ENCODE measurements around the gene NFILZ.
"Not testable (repeated sequence)": the region's sequence is repeated elsewhere in the genome, so short reads cannot be mapped to it uniquely, and the experiment has no call there.

NFILZ gene

DNA sequence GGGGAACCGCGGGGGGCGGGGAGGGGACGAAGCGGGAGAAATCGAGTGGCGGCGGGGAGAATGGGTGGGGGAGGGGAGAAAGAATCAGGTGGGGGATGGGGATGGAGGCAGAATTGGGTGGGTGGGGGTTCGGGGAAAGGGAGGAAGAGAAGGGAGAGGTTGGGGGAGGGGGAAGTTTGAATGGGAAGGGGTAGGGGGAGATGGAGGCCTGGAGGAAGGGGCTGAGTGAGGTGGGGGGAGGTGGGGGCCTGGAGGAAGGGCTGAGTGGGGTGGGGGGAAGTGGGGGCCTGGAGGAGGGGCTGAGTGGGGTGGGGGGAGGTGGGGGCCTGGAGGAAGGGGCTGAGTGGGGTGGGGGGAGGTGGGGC, 19.5 kb upstream of the NFILZ start:
- in situ Hi-C loops (cut with MboI; ENCODE audit: low sequenced_read_pairs) = no loop called here

DNA sequence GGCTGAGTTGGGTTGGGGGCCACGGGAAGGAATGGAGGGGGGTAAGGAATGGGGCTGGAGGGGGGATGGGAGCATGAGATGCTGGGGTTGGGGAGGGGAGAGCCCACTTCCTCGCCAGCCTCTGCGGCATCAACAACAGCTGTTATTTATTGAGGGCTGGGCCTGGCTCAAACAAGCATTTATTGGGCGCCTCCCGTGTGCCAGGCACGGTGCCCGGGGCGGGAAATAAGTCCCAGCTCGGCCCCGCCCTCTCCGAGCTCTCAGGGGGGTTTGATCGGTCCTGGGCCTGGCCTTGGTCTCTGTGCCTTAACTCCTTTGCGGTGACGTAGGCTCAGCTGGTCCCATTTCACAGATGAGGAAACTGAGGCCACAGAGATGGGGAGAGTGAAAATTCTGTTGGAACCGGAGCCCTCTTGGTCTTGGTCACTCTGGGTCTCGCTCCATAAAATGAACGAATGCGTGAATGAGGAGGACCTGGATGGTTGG, 19.0 kb upstream of the NFILZ start:
- in situ Hi-C loops (cut with MboI; ENCODE audit: low sequenced_read_pairs) = no loop called here

DNA sequence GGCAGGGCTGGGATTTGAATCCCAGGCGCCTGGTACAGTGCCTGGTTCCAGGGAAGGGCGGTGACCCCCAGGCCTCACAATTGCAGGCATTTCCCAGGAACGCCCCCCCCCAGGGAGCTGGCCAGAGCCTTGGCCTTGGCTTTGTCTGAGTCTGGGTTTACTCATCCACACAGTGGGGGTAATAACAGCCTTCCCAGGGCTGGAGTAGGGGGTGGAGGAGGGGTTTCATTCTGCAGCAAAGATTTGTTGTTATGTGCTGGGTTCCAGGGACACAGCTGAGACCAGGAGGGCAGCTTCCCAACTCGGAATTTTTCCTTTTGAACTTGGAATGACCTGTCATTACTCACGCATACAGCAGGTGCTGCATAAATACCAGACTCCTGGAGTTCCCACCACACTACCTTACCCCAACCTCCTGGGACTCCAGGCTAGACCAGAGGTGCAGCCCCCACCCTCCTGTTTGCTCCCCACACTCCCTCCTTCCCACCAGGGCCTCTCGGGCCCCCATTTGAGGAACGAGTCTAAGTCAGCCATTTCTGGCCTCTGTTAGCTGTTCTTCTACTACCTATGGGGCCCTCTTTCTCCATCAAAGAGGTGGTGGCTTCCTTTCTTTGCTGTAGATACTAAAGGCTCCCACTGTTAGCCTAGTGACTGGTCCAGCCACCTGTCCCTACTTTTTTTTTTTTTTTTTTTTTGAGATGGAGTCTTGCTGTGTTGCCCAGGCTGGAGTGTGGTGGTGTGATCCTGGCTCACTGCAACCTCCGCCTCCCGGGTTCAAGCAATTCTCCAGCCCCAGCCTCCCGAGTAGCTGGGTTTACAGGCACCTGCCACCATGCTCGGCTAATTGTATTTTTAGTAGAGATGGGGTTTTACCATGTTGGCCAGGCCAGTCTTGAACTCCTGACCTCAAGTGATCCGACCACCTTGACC, 18.3 kb upstream of the NFILZ start:
- in situ Hi-C loops (cut with MboI; ENCODE audit: low sequenced_read_pairs) = no loop called here

DNA sequence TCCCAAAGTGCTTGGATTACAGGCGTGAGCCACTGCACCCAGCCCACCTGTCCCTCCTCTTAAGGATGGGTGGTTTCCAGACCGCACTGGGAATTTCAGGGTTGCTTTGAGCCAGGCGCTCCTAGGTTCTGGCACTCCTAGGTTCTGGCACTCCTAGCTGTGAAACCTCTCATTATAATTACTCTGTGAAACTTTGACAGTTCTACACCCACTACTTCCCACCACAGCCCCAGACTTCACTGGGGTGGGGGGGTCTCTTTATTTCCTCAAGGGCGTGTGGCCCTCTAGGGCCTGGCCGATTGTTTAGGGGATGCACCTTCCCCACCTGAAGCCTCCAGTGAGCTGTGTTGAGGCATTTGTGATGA, 17.6 kb upstream of the NFILZ start:
- in situ Hi-C loops (cut with MboI; ENCODE audit: low sequenced_read_pairs) = no loop called here

DNA sequence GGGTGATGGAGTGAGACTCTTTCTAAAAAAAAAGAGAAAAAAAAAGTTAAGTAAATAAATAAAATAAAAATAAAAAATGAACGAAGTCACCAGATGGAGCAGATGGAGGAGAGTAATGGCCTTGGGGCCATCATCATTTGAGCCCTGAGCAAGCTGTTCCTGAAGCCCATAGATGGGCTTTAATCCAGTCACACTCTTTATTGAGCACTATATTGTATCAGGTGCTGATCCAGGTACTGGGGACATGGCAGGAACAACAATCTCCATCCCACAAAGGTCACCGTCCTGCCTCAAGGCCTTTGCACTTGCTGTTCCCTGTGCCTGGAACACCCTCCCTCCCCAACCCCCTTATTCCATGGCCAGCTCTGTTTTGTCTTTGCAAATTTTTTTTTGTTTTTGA, 16.0 kb upstream of the NFILZ start:
- in situ Hi-C loops (cut with MboI; ENCODE audit: low sequenced_read_pairs) = no loop called here

DNA sequence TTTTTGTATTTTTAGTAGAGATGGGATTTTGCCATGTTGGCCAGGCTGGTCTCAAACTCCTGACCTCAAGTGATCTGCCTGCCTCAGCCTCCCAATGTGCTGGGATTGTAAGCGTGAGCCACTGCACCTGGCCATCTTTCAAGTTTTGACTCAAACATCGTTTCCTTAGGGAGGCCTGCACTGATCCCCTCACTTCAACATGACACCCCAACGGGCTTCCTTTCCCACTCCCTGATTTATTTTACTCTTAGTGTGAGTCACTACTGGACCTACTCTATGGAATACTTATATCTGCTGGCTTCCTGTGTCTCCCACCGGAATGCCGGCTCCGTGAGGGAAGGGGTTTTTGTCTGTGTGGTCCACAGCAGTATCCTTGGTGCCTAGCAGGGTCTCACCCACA, 15.4 kb upstream of the NFILZ start:
- in situ Hi-C loops (cut with MboI; ENCODE audit: low sequenced_read_pairs) = no loop called here

DNA sequence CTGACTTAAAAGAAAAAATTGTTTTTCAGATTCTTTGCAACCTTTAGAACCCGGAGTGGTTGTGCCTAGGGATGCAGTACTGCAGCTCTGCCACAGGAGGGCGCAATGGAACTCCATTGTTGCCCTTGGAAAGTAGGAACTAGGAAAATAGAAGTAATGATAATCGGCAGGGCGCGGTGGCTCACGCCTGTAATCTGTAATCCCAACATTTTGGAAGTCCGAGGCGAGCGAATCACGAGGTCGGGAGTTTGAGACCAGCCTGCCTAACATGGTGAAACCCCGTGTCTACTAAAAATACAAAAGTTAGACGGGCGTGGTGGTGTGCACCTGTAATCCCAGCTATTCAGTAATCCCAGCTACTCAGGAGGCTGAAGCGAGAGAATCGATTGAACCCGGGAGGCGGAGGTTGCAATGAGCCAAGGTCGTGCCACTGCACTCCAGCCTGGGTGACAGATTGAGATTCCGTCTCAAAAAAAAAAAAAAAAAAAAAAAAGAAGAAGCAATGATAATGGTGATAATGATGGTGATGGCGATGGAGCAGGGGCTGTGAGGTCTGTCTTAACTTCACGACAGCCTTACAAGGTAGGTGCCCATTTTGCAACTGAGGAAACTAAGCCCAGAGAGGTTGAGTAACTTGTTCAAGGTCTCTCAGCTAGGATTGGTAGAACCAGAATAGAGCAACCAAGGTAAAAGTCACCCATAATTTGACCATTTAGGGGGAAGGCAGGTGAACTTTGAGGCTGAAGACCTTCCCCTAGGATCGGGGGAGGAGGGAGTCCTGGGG, 14.4 kb upstream of the NFILZ start:
- in situ Hi-C loops (cut with MboI; ENCODE audit: low sequenced_read_pairs) = no loop called here

DNA sequence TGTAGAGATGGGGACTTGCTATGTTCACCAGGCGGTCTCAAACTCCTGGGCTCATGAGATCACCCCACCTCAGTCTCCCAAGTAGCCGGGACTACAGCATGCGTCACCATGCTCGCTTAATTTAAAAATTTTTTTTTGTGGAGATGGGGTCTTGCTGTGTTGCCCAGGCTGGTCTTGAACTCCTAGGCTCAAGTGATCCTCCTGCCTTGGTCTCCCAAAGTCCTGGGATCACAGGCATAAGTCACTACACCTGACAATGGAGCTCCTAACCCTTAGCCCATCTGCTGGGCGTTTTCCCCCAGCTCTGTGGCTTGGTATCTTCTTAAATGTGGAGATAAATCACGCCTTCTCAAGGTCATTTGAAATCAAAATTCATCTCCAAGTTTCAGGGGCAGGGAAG, 13.6 kb upstream of the NFILZ start:
- in situ Hi-C loops (cut with MboI; ENCODE audit: low sequenced_read_pairs) = no loop called here

DNA sequence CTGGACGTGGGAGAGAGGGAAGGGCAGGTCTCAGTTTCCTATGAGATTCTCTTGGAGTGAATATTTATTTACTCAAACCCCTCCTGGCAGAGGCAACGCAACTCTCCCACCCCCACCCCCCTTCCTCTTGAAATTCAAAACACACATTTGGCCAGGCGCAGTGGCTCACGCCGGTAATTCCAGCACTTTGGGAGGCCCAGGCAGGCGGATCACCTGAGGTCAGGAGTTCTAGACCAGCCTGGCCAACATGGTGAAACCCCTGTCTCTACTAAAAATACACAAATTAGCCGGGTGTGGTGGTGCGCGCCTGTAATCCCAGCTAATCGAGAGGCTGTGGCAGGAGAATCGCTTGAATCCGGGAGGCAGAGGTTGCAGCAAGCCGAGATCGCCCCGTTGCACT, 13.1 kb upstream of the NFILZ start:
- in situ Hi-C loops (cut with MboI; ENCODE audit: low sequenced_read_pairs) = not testable (repeated sequence)

DNA sequence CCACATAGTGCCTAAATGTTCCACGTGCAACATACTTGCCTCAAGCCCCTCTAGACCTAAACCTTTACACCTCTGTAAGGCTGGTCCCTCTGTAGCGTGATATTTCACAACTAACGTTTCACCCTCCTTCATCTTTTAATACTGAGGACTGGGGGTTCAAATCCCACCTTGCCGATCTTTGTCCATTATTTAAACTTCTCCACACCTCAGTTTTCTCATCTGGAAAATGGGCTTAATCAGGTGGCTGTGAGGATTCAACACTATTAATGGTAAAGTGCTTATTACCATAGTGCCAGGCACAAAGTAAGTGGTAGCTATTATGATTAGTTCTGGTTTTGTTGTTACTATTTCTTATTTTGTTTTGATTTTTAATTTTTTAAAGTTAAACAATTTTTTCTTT, 12.4 kb upstream of the NFILZ start:
- in situ Hi-C loops (cut with MboI; ENCODE audit: low sequenced_read_pairs) = no loop called here

DNA sequence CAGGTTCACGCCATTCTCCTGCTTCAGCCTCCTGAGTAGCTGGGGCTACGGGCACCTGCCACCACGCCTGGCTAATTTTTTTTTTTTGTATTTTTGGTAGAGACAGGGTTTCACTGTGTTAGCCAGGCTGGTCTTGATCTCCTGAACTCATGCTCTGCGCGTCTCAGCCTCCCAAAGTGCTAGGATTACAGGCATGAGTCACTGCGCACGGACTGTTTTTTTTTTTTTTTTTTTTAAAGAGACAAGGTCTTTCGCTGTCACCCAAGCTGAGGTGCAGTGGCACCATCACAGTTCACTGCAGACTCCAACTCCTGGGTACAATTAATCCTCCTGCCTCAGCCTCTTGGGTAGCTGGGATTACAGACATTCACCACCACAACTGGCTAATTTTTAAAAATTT, 11.7 kb upstream of the NFILZ start:
- in situ Hi-C loops (cut with MboI; ENCODE audit: low sequenced_read_pairs) = no loop called here

DNA sequence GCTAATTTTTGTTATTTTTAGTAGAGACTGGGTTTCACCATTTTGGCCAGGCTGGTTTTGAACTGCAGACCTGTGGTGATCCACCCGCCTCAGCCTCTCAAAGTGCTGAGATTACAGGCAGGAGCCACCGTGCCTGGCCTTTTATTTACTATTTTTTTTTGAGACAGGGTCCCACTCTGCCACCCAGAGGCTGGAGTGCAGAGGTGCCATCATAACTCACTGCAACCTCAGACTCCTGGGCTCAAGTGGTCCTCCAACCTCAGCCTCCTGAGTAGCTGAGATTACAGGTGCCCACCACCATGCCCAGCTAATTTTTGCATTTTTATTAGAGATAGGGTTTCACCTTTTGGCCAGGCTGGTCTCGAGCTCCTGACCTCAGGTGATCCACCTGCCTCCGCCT, 7.5 kb upstream of the NFILZ start:
- in situ Hi-C loops (cut with MboI; ENCODE audit: low sequenced_read_pairs) = not testable (repeated sequence)

DNA sequence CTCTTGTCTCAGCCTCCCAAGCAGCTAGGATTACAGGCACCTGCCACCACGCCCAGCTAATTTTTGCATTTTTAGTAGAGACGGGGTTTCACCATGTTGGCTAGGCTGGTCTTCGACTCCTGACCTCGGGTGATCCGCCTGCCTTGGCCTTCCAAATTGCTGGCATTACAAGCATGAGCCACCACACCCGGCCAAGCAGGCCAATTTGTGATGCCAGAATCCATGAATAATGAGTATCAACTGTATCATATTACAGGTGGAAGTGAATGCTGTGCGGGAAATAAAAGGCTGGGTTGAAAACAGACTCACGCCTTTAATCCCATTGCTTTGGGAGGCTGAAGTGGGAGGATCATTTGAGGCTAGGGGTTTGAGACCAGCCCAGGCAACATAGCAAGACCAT, 3.6 kb upstream of the NFILZ start:
- in situ Hi-C loops (cut with MboI; ENCODE audit: low sequenced_read_pairs) = no loop called here

DNA sequence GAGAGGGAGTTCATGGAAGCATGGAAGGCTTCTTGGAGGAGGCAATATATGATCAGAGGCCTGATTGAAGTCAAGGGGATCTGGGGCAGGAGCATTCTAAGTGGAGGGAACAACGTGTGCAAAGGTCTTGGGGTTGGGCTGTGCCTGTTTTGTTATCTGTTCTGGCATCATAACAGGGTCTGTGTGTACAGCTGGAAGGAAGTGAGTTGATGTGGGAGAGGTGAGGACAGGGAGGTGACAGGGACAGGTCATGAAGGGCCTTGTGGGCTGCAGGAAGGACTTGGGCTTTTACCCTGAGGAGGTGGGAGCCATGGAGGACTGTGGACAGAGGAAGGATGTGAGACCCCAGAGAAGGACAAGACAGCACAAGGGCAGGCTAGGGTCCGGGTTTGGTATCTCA, 1.2 kb upstream of the NFILZ start:
- in situ Hi-C loops (cut with MboI; ENCODE audit: low sequenced_read_pairs) = no loop called here

DNA sequence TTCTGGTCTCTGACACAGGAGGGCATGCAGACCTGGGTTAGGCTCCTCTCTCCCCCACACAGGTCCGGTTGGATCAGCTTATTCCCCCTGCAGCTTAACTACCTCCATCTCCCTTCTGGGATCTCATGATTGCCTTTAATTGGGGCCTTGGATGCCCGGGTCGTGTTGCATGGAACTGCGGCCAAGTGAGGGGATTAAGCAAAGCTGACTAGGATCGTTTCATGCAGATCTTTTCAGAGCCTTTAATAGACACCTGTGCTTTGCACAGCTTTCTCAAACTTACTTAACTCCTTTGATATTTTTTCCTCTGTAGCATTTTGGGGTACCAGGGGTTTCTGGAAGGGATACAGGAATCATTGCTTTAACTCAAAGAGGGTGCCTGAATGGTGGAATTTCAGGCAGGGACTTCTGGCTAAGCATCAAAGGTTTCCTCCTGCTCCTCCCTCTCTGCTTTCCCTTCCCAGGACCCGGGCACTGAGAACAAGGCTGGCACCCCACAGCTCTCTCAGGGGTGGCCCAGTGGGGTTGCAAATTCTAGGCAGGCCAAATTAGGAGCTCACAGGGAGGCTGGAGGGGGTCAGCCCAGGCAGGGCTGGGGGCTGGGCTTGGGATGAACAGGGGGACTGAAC, 477 bp downstream of the NFILZ start:
- in situ Hi-C loops (cut with MboI; ENCODE audit: low sequenced_read_pairs) = no loop called here

DNA sequence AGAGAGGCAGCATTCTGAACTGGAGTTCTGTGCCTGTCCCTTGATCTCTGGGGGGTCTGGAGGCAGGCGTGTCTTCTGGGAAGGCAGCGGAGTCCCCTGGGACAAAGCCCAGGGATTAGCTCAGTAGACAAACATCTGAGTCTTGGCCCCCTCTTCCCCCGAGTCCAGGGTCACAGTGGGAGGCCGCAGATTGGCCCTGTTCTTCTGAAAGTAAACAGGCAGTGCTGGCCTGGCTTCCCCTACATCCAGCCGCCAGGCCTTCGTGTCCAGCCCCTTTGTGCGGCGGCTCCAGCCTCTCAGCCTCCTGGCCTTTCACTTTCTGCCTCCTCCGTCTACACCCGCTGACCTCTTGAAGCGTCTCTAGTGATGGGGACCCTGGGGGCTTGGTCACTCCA, 989 bp downstream of the NFILZ start:
- in situ Hi-C loops (cut with MboI; ENCODE audit: low sequenced_read_pairs) = no loop called here

DNA sequence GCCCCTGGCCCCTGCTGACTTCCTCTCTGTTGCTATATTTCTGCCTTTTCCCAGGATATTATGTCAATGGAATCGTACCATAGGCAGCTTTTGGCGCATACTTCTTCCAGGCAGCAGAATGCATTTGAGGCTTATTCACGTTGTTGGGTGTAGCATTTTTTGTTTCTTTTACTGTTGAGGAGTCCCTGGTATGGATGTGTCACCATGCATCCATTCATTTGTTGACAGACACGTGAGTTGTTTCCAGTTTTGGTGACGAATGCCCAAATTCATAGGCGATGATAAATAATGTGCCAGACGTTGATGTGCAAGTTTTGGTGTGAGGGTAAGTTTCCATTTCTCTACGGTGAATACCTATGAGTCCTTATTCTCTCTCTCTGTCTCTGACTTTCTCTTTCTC, 5.0 kb downstream of the NFILZ start:
- in situ Hi-C loops (cut with MboI; ENCODE audit: low sequenced_read_pairs) = no loop called here

DNA sequence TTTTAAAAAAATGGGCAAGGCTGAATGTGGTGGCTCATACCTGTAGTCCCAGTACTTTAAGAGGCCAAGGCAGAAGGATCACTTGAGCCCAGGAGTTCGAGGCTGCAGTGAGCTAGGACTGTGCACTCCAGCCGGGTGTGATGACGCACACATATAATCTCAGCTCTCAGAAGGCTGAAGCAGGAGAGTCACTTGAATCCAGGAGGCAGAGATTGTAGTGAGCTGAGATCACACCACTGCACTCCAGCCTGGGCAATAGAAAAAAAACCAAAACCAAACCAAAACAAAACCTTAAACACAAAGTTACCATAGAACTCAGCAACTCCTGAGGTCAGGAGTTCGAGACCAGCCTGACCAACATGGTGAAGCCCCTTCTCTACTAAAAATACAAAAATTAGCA, 6.6 kb downstream of the NFILZ start:
- in situ Hi-C loops (cut with MboI; ENCODE audit: low sequenced_read_pairs) = not testable (repeated sequence)

DNA sequence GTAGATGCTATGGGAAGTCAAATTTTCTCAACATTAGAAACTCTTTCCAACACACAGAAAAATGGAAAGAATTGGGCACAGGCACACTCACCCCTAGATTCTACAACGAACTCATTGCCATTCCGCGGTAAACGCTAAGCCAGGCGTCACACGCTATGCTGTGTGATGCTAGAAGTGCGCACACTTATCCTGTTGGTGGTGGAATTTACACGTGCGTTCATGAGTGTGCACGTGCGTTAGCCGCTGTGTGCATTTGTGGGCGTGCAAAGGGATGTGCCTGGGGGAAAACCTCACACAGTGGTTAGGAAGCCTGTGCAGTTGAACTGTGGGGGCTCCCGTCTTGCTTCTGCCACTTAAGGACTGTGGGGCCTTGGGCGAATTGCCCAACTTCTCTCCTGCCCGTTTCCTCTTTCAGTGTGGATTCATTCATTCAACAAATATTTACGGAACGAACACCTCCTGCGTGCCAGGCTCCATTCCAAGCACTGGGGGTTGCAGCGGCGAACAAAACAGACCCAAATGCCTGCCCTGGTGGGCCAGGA, 7.7 kb downstream of the NFILZ start:
- in situ Hi-C loops (cut with MboI; ENCODE audit: low sequenced_read_pairs) = no loop called here

DNA sequence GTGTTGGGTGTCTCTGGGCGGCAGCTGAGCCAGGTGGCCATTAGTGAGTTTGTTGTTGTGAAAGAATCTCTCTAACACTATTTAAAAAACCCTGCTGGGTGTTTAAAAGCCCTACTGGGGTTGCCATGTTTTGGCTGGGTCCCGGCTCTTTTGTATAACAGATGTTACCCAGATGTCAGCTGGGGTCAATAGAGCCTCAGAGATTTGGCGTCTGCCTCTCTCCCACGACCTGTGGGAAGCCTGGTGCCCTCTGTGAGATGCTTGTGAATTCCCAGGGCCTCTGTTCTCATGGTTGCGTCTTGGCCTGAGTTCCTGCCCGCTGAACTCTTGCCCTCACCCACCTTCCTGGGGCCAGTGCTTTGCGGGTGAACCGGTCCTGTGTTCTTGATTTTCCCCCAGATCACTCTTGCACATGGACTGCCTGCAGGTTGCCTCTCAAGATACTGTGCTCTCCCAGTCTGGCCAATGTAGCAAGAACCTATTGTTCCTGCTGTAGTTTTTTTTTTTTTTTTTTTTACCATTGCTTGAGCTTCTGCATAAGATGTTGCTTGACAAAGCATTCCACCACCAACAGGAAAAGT, 9.5 kb downstream of the NFILZ start:
- in situ Hi-C loops (cut with MboI; ENCODE audit: low sequenced_read_pairs) = no loop called here

DNA sequence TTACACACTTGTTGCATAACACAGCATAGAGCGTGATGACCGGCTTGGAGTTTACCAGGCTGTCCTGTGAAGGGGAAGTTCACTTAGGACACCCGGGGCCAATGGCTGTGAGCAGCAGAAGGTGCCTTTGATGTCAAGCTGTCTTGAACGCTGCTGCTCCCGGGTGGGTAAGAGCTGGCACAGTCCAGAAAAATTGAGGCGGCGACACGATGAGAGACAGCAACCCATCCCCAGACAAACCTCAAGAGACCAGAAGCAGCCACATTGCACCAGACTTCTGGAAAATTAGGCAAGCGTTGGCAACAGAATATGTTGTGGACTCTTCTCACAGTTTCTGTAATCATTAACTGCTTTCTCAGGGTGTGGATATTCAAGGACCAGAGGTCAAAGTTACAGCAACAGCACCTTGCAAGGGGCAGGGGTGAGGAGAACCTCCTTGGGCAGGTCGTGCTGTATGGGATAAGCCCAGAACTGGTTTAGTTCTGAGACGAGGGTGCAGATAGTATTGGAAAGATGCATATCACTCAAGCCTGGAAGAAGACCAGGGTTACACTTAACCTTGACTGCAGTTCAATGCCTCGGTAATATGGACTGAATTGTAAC, 10.1 kb downstream of the NFILZ start:
- in situ Hi-C loops (cut with MboI; ENCODE audit: low sequenced_read_pairs) = no loop called here

Measured in HL-60/S4 (cell line).